Amniotic epithelial cell (primary cell): Measurements from ENCODE around the gene GLIS1.
"Not testable (repeated sequence)": the region's sequence is repeated elsewhere in the genome, so short reads cannot be mapped to it uniquely, and the experiment has no call there.

ENCODE experiments used
- DNase-seq: peaks from one replicate; pipeline ENCODE4 v3.0.0-alpha.2; 2010; ENCODE audit warnings: low read depth

The GLIS1 gene

GRCh38 chr1:53739109-53739681, at the start of gene GLIS1:
Gene GLIS1, minus strand, starts transcription at chr1:53739164. Its CDS starts 1,100 bp downstream, at chr1:53738064.
- peak; percentile 77 for DNase-seq

GRCh38 chr1:53787655-53788054, 48.7 kb upstream of the GLIS1 start:
- DNase-seq = no peak

GRCh38 chr1:53783056-53783455, 44.1 kb upstream of the GLIS1 start:
- DNase-seq = no peak

GRCh38 chr1:53781654-53782053, 42.7 kb upstream of the GLIS1 start:
- DNase-seq = peak; percentile 42

GRCh38 chr1:53777272-53777671, 38.3 kb upstream of the GLIS1 start:
- DNase-seq = no peak

- peak; percentile 97 for DNase-seq
Observed at GRCh38 chr1:53771648-53772047, 32.7 kb upstream of the GLIS1 start.

- peak; percentile 93 for DNase-seq
Observed at GRCh38 chr1:53769780-53770179, 30.8 kb upstream of the GLIS1 start.

GRCh38 chr1:53769184-53769583, 30.2 kb upstream of the GLIS1 start:
- DNase-seq = no peak

GRCh38 chr1:53766831-53767405, 28.0 kb upstream of the GLIS1 start:
- DNase-seq = peak; percentile 72

- no peak for DNase-seq
Observed at GRCh38 chr1:53766194-53766742, 27.3 kb upstream of the GLIS1 start.

GRCh38 chr1:53765657-53766056, 26.7 kb upstream of the GLIS1 start:
- DNase-seq = peak; percentile 53

- no peak for DNase-seq
Observed at GRCh38 chr1:53763911-53764310, 24.9 kb upstream of the GLIS1 start.

- no peak for DNase-seq
Observed at GRCh38 chr1:53763461-53763860, 24.5 kb upstream of the GLIS1 start.

GRCh38 chr1:53760497-53760896, 21.5 kb upstream of the GLIS1 start:
- not testable (repeated sequence) for DNase-seq

GRCh38 chr1:53755874-53756273, 16.9 kb upstream of the GLIS1 start:
- no peak for DNase-seq

- DNase-seq = peak; percentile 68
Observed at GRCh38 chr1:53754484-53755312, 15.7 kb upstream of the GLIS1 start.

- no peak for DNase-seq
Observed at GRCh38 chr1:53752281-53752680, 13.3 kb upstream of the GLIS1 start.

- no peak for DNase-seq
Observed at GRCh38 chr1:53747841-53748240, 8.9 kb upstream of the GLIS1 start.

- DNase-seq = peak; percentile 70
Observed at GRCh38 chr1:53740621-53741105, 1.7 kb upstream of the GLIS1 start.

GRCh38 chr1:53738205-53739108, 507 bp downstream of the GLIS1 start:
- peak; percentile 11 for DNase-seq

- DNase-seq = no peak
Observed at GRCh38 chr1:53737648-53738204, 1.2 kb downstream of the GLIS1 start.
